Ovary (tissue), 9 donors: ENCODE measurements around the gene ZNF334. TPM values are rescaled to one million over a fixed set of nuclear protein-coding genes. Genes with fewer than 3 reads are reported as not detected.

ENCODE experiments used
- DNase-seq, 5 donors: peaks; one replicate each; pipeline ENCODE4 v3.0.0-alpha.2; 2019 to 2020
- H3K27ac ChIP-seq, 2 donors: fragments of 200-600 bp; one replicate each; pipeline versions ENCODE4 v1.5.1 to v1.8.0; 2019 to 2022
- H3K27me3 ChIP-seq: fragments of 200-600 bp; one replicate; pipeline ENCODE4 v1.8.0; 2022
- H3K36me3 ChIP-seq: fragments of 200-600 bp; sonication (generic); one replicate; pipeline ENCODE4 v1.5.1; 2019
- H3K4me1 ChIP-seq: one replicate; pipeline ENCODE4 v1.8.1; 2013; ENCODE audit warnings: mild to moderate bottlenecking, moderate library complexity; ENCODE audit not compliant: insufficient read depth
- H3K4me3 ChIP-seq: fragments of 200-600 bp; sonication (generic); one replicate; pipeline ENCODE4 v1.5.1; 2017
- H3K9me3 ChIP-seq, 2 donors: fragments of 200-600 bp in 1 of 2; sonication (generic) in 1 of 2; one replicate each; pipeline versions ENCODE4 v1.5.1 to v1.8.1; 2013 to 2019; ENCODE audit warnings: mild to moderate bottlenecking in 1 of 2, moderate library complexity in 1 of 2
- EP300 ChIP-seq: sonication (generic); formaldehyde crosslinking; IDR thresholded peaks from one replicate; pipeline ENCODE4 v1.6.1; 2017; ENCODE audit warnings: antibody characterized with exemption
- POLR2A ChIP-seq: fragments of 450-650 bp; IDR thresholded peaks from one replicate; pipeline ENCODE4 v1.6.1; 2017; ENCODE audit warnings: antibody characterized with exemption, mild to moderate bottlenecking, moderate library complexity
- WGBS, 3 donors: extraction: QIAGEN DNeasy Blood & Tissue Kit in 1 of 3; methylation state at CpG; one replicate each; pipeline versions ENCODE4 v1.1.5 to v1.1.7; 2013 to 2017; 5-methylcytosine and 5-hydroxymethylcytosine counted together
- intact Hi-C, 4 donors: fragments of 100-400 bp; cut with DNase I; formaldehyde crosslinking; loops; one replicate each; pipeline versions ENCODE4 v1.11.0 to v1.15.1; 2022 to 2023
- polyA plus RNA-seq, 2 donors: library from polyadenylated mRNA; stranded (reverse); fragments of 200-250 nt in 1 of 2; fragments of 350-450 nt in 1 of 2; fragmentation: Illumina TruSeq in 1 of 2; extraction: RNeasy Lipid Tissue Mini Kit (QIAGEN cat#74804) in 1 of 2; gene quantifications; one replicate each; pipeline ENCODE4 v1.2.3, GENCODE V29; 2013 to 2014
- total RNA-seq, 7 donors: library from RNA; depleted of rRNA in 2 of 7; stranded (reverse); fragments of >200 nt in 2 of 7; fragmentation: NEBNext Ultra II Directional in 3 of 7; extraction: Animal tissue kit (Norgen Biotek cat#: 25700) in 3 of 7; gene quantifications; one replicate each; pipeline versions ENCODE4 v1.1.0 to v1.2.4, GENCODE V29; 2016 to 2023
- TF ChIP-seq, protein P1 (sequence below), 3 donors: fragments of 450-650 bp in 2 of 3; fragments of 200-600 bp in 1 of 3; IDR thresholded peaks; one replicate each; pipeline versions ENCODE4 v1.5.1 to v1.8.0; 2016 to 2022; ENCODE audit warnings: antibody characterized with exemption in 3 of 3, mild to moderate bottlenecking in 1 of 3
- donor health status: DM: no; HTN: no; CAD: no; lungs with moderate emphysema.
- donor health status: DM: no; HTN: no; CAD: no.
- donor health status: Bipolar disorder and iron deficiency.
- donor health status: DM: yes; HTN: yes; CAD: no.
- donor health status: DM: no; HTN: no; CAD: no.
- donor health status: DM: yes; HTN: yes; CAD: no.

The ZNF334 gene
- total and polyA plus RNA-seq, 9 donors, result 5.5 to 16.1 (median 10.7) TPM

DNA sequence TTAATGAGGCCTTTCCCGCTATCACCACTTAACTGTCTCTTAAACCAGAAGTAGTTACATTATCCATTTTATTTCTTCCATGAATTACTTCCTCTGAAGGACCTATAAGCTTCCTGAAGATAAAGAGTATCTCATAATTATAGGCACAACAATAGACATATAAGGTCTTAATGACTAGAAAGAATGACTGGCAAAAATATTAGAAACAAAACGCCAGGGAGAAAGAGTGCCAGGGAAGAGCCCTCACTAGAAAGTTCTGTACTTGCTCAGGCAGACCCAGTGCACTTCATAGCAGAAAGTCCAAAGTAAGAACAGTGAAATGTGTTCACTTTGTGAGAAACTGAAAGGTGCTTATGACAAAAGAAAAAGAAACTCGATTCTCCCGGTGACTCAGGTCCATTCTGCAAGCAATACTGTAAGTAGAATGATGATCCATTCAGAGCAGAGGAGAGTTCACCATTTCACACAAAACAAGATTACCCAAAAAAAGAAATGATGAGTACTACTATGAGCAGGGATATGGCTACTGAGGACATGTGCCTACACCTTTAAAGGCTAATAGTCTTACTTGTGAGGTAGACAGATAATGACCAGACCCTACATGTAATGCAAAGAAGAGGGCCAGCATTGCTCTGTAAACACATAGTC, 5.5 kb downstream of the ZNF334 start:
- H3K9me3 ChIP-seq, result no peaks in the 10 kb centered on the region
- intact Hi-C loops, result no loop called here
- TF ChIP-seq POLR2A, result no peak
- no peak for TF ChIP-seq EP300
- TF ChIP-seq, protein P1, sequence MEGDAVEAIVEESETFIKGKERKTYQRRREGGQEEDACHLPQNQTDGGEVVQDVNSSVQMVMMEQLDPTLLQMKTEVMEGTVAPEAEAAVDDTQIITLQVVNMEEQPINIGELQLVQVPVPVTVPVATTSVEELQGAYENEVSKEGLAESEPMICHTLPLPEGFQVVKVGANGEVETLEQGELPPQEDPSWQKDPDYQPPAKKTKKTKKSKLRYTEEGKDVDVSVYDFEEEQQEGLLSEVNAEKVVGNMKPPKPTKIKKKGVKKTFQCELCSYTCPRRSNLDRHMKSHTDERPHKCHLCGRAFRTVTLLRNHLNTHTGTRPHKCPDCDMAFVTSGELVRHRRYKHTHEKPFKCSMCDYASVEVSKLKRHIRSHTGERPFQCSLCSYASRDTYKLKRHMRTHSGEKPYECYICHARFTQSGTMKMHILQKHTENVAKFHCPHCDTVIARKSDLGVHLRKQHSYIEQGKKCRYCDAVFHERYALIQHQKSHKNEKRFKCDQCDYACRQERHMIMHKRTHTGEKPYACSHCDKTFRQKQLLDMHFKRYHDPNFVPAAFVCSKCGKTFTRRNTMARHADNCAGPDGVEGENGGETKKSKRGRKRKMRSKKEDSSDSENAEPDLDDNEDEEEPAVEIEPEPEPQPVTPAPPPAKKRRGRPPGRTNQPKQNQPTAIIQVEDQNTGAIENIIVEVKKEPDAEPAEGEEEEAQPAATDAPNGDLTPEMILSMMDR (IDR thresholded peaks at IDR 0.05), result no peak
- no peaks in the 10 kb centered on the region for H3K36me3 ChIP-seq
- no peak for DNase-seq
- H3K4me1 ChIP-seq, result no peaks in the 10 kb centered on the region
- H3K27me3 ChIP-seq, result no peaks in the 10 kb centered on the region
- no peak overlapping the region for H3K27ac ChIP-seq
- WGBS, 3 donors, result 92 to 94% (median 94%) methylated on average over 4 of the region's 4 CpGs
- no peak overlapping the region for H3K4me3 ChIP-seq

DNA sequence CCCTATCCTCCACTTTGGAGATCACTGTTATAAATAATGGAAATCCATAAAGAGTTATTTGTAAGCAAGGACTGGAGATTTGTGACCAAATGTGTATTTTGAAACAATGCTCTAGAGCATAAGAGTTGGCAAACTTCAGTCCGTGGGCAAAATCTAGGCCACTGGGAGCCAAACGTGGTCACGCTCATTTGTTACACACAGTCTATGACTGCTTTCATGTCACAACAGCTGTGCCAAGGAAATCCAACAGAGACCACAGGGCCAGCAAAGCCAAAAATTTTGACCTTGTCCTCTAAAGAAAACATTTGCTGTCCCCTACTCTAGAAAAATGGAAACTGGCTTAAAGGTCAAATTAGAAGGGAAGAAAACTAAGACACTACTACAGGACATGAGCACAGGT, 7.9 kb downstream of the ZNF334 start:
- WGBS, 3 donors, result 95 to 97% (median 97%) methylated on average over 3 of the region's 3 CpGs
- H3K9me3 ChIP-seq, result peaks cover 4 to 16% of the 10 kb centered on the region in 2 donors
- no peaks in the 10 kb centered on the region for H3K36me3 ChIP-seq
- intact Hi-C loops, result no loop called here
- no peaks in the 10 kb centered on the region for H3K4me1 ChIP-seq
- no peak overlapping the region for H3K4me3 ChIP-seq
- no peak for DNase-seq
- no peaks in the 10 kb centered on the region for H3K27me3 ChIP-seq
- TF ChIP-seq POLR2A, result no peak
- no peak for TF ChIP-seq EP300
- TF ChIP-seq, protein P1 (IDR thresholded peaks at IDR 0.05), result no peak
- no peak overlapping the region for H3K27ac ChIP-seq

DNA sequence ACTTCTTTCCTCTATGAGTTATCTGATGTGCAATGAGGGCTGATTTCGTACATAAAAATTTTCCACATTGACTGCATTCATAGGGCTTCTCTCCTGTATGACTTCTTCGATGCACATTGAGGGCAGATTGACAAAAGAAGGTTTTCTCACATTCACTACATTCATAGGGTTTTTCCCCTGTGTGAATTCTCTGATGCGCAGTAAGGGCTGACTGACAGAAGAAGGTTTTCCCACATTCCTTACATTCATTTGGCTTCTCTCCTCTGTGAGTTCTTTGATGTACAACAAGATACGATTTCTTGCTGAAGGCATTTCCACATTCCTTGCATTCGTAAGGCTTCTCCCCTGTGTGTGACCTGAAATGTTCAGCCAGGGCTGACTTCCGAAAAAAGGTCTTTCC, 11.4 kb downstream of the ZNF334 start:
- H3K4me1 ChIP-seq, result no peaks in the 10 kb centered on the region
- no peak for DNase-seq
- no peaks in the 10 kb centered on the region for H3K36me3 ChIP-seq
- intact Hi-C loops, result no loop called here
- H3K27me3 ChIP-seq, result no peaks in the 10 kb centered on the region
- WGBS, 3 donors, result 96 to 97% (median 97%) methylated on average over 6 of the region's 6 CpGs
- H3K9me3 ChIP-seq, result peaks cover 4 to 22% of the 10 kb centered on the region in 2 donors
- TF ChIP-seq, protein P1 (IDR thresholded peaks at IDR 0.05), result no peak
- no peak for TF ChIP-seq EP300
- TF ChIP-seq POLR2A, result no peak
- no peak overlapping the region for H3K4me3 ChIP-seq
- H3K27ac ChIP-seq, result no peak overlapping the region

DNA sequence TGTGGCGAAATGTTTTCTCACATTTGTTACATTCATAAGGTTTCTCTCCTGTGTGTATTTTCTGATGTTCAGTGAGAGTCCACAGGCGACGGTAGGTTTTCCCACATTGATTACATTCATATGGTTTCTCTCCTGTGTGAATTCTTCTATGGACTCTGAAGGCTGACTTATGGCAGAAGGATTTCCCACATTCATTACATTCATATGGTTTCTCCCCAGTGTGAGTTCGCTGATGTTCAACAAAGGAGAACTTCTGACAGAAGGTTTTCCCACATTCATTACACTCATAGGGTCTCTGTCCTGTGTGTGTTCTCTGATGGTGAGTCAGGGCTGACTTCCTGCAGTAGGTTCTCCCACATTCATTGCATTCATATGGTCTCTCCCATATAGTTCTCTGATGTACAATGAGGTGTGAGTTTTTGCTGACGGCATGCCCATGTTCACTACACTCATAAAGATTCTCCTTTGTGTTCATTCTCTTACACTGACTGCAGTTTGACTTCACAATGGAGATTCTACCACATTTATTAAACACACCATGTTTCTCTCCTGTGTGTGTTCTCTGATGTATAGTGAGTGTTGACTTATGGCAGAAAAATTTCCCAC, 11.9 kb downstream of the ZNF334 start:
- Histone ChIP-seq H3K27ac (no peak overlapping the region), H3K4me3 (no peak overlapping the region), H3K9me3 (peaks cover 4 to 22% of the 10 kb centered on the region in 2 donors), H3K27me3 (no peaks in the 10 kb centered on the region), H3K36me3 (no peaks in the 10 kb centered on the region), H3K4me1 (no peaks in the 10 kb centered on the region)
- WGBS, 3 donors, result 96 to 97% (median 96%) methylated on average over 5 of the region's 5 CpGs
- intact Hi-C loops, result no loop called here
- TF ChIP-seq, protein P1 (IDR thresholded peaks at IDR 0.05), result no peak
- TF ChIP-seq EP300, result no peak
- no peak for TF ChIP-seq POLR2A
- no peak for DNase-seq
